RWPE2 (cell line): Measurements from ENCODE around the gene SLC24A3.

Experiments used
- ATAC-seq: fragments of 200-7000 bp; cut with Tn5 transposase; 3 replicates; pipeline ENCODE4 v1.9.1; 2021; ENCODE audit warnings: low read depth
- DNase-seq: peaks from one replicate; pipeline ENCODE4 v3.0.0-alpha.2; 2020; ENCODE audit warnings: low spot score
- H3K27ac ChIP-seq: fragments of 450-650 bp; 2 replicates; pipeline ENCODE4 v1.5.1; 2017; ENCODE audit warnings: mild to moderate bottlenecking; ENCODE audit not compliant: poor library complexity, severe bottlenecking
- H3K27me3 ChIP-seq: fragments of 250-450 bp; sonication (Bioruptor Pico); 2 replicates; pipeline ENCODE4 v1.5.1; 2021; ENCODE audit warnings: mild to moderate bottlenecking, moderate library complexity; ENCODE audit not compliant: insufficient read depth, poor library complexity, severe bottlenecking
- H3K36me3 ChIP-seq: fragments of 250-450 bp; sonication (Bioruptor Pico); 2 replicates; pipeline ENCODE4 v1.5.1; 2020; ENCODE audit warnings: low read depth, mild to moderate bottlenecking, moderate library complexity
- H3K4me1 ChIP-seq: fragments of 250-450 bp; sonication (Bioruptor Pico); 2 replicates; pipeline ENCODE4 v1.5.1; 2021; ENCODE audit warnings: mild to moderate bottlenecking, moderate library complexity; ENCODE audit not compliant: insufficient read depth, poor library complexity, severe bottlenecking
- H3K4me3 ChIP-seq: fragments of 250-450 bp; sonication (Bioruptor Pico); 2 replicates; pipeline ENCODE4 v1.5.1; 2021; ENCODE audit warnings: mild to moderate bottlenecking, moderate library complexity; ENCODE audit not compliant: severe bottlenecking
- H3K9me3 ChIP-seq: fragments of 250-450 bp; sonication (Bioruptor Pico); 2 replicates; pipeline ENCODE4 v1.5.1; 2021; ENCODE audit warnings: mild to moderate bottlenecking, moderate library complexity; ENCODE audit not compliant: severe bottlenecking
- CTCF ChIP-seq: fragments of 450-650 bp; IDR thresholded peaks from one replicate; pipeline ENCODE4 v1.5.1; 2017; ENCODE audit warnings: mild to moderate bottlenecking, moderate library complexity; ENCODE audit not compliant: poor library complexity, severe bottlenecking

Gene SLC24A3

GRCh38 chr20:19709635-19710335, 497.3 kb downstream of the SLC24A3 start:
- Histone ChIP-seq H3K4me1 (no peaks in the 10 kb centered on the region), H3K27ac (no peak overlapping the region), H3K36me3 (no peaks in the 10 kb centered on the region), H3K27me3 (no peaks in the 10 kb centered on the region), H3K4me3 (no peak overlapping the region), H3K9me3 (no peaks in the 10 kb centered on the region)
- no peak for ATAC-seq
- TF ChIP-seq CTCF: no peak
- DNase-seq: no peak

- H3K4me3 ChIP-seq: no peak overlapping the region
- no peaks in the 10 kb centered on the region for H3K4me1 ChIP-seq
- no peak for TF ChIP-seq CTCF
- no peak for DNase-seq
- H3K9me3 ChIP-seq: no peaks in the 10 kb centered on the region
- ATAC-seq: no peak
- H3K27me3 ChIP-seq: no peaks in the 10 kb centered on the region
- no peaks in the 10 kb centered on the region for H3K36me3 ChIP-seq
- no peak overlapping the region for H3K27ac ChIP-seq
Observed at GRCh38 chr20:19710336-19711120, 498.1 kb downstream of the SLC24A3 start.

- no peak for DNase-seq
- no peak for ATAC-seq
Observed at GRCh38 chr20:19711126-19711525, 498.7 kb downstream of the SLC24A3 start.

GRCh38 chr20:19712721-19713260, 500.3 kb downstream of the SLC24A3 start:
- Histone ChIP-seq H3K27ac (no peak overlapping the region), H3K27me3 (no peaks in the 10 kb centered on the region), H3K4me1 (no peaks in the 10 kb centered on the region), H3K4me3 (no peak overlapping the region), H3K36me3 (no peaks in the 10 kb centered on the region), H3K9me3 (peaks cover 5% of the 10 kb centered on the region)
- ATAC-seq (no peak), DNase-seq (no peak)
- TF ChIP-seq CTCF: no peak

More at GRCh38 chr20:19711126-19711525, 498.7 kb downstream of the SLC24A3 start:
- Histone ChIP-seq H3K27me3 (no peaks in the 10 kb centered on the region), H3K4me1 (no peaks in the 10 kb centered on the region), H3K36me3 (no peaks in the 10 kb centered on the region), H3K4me3 (no peak overlapping the region), H3K27ac (no peak overlapping the region), H3K9me3 (no peaks in the 10 kb centered on the region)
- no peak for TF ChIP-seq CTCF
